Activated effector memory CD4-positive, alpha-beta T cell treated with Interleukin-2 at 50 U/mL for 16 hours (primary cell): ENCODE results near the gene CIAO3.

Experiments
- DNase-seq: peaks from one replicate; pipeline ENCODE4 v3.0.0-alpha.2; 2020

CIAO3 gene

DNA sequence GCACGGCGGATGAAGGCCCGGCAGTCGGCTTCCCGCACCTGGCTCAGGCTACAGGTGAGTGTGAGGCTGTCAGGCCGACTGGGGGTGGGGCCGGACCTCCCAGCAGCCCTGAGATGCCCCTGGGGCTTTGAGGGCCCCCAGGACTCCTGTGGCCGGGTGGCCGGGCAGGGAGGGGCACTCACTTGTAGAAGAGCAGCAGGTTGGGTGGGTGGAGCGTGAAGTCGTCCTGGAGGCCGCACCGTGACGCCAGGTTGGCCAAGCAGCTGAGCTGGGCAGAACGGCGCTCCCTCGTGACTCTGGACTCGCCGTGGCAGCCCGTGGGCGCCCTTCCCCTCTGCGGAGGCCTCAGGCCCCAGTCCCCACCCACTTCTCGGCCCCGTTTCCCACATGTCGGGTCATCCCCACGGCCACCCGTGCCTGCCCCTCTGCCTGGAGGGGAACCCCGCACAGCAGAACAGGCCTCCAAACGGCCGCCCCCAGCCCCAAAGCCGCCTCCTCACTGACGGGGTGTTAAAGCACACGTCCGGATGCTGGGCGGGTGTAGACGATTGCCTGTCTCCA is 34.5 kb upstream of the CIAO3 start:
- DNase-seq: no peak

DNA sequence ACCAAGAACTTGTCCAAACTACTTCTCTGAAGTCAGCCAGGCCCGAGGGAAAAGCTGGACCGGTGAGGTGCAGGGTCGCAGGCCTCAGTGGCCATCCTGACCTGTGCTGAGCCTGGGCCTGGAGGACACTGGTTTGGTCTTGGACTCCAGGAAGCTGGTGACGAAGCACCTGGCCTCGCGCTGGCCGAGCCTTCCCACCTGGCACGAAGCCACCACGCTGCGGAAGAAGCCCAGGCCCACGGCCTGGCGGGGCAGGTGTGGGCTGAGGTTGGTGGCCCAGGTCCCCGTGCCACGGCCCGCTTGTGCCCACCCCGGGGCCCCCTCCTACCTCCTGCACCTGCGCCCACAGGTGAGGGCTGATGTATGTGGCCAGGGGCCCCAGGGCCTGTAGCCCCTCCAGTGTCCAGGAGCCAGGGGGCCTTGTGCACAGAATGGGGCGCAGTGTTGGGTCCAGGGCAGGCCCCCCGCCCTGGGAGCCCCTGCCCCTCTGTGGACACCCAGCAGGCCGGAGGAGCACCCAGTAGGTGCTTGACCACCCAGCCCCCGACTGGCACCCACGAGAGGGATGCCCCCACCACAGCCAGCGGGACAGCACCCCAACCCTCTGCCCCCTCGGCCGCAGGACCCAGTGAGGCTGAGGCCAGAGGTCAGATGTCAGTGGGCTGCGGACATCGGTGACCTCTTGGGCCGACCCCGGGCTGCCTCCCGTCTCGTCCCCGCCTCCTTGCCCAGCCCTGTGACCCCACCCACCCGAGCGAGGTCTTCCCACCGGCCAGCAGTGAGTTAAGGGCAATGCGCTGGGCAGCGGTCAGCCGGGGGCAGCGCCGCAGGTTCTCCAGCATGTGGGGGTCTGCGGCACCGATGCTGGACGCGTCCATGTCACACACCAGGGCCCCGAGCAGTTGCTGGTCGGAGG is 33.5 kb upstream of the CIAO3 start:
- DNase-seq: no peak

DNA sequence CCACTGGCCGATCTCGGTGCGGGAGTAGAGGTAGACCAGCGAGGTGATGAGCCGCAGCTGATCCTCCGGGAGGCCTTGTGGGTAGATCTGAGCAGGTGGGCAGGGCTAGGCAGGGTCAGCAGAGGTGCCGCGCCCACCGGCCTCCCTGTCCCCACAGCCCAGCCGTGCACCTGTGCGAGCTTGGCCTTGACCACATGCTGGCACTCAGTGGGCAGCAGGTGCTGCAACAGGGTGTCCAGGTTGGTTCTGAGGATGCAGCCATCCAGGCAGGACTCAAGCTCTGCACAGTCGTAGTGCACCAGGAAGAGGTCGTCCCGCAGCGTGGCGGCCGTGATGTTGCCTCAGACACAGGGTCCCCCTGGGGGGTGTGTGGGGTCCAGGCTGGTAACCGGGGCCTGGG is 32.2 kb upstream of the CIAO3 start:
- no peak for DNase-seq

GRCh38 chr16:770411-770810 is 29.6 kb upstream of the CIAO3 start:
- no peak for DNase-seq

- DNase-seq: no peak
Observed at GRCh38 chr16:769934-770333, 29.1 kb upstream of the CIAO3 start.

DNA sequence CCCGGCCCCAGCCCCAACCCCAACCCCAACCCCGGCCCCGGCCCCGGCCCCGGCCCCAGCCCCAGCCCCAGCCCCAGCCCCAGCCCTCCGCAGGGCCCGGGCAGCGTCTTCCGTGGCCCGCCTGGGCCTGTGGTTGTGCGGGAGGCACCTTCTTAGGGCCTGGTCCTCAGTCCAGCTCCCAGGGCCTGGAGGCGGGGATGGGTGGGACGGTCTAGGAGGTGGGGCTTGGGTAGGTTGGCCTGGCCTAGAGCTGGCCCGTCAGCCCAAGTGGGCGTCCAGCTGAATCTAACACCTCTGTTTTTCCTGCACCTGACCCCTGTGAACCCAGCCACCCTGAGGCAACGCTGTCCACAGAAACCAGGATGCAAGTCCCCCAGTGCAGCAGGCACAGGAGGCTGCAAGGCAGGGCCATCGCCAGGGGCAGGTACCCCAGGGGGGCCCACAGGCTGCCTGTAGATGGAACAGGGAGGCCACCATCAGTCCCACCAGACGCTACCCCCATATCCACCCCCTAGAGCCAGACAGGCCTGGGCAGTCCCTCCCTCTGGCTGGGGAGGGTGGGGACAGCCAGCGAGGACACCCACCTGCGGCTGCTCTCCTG is 28.5 kb upstream of the CIAO3 start:
- DNase-seq: no peak

DNA sequence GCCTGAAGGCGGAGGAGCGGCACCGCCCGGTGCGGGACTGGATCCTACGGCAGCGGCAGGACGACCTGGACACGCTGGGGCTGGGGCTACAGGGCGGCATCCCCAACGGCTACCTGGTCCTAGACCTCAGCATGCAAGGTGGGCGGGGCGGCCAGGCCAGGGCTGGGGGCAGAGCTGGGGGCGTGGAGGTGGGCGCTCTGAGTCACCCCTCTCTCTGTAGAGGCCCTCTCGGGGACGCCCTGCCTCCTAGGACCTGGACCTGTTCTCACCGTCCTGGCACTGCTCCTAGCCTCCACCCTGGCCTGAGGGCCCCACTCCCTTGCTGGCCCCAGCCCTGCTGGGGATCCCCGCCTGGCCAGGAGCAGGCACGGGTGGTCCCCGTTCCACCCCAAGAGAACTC is 27.6 kb upstream of the CIAO3 start:
- no peak for DNase-seq

- DNase-seq: no peak
Observed at GRCh38 chr16:767743-768235, 27.0 kb upstream of the CIAO3 start.

GRCh38 chr16:766820-767640 is 26.2 kb upstream of the CIAO3 start:
- DNase-seq: no peak

- DNase-seq: no peak
Observed at GRCh38 chr16:766008-766819, 25.4 kb upstream of the CIAO3 start.

- DNase-seq: no peak
Observed at GRCh38 chr16:765488-765865, 24.7 kb upstream of the CIAO3 start.

GRCh38 chr16:764848-765487 is 24.2 kb upstream of the CIAO3 start:
- no peak for DNase-seq

DNA sequence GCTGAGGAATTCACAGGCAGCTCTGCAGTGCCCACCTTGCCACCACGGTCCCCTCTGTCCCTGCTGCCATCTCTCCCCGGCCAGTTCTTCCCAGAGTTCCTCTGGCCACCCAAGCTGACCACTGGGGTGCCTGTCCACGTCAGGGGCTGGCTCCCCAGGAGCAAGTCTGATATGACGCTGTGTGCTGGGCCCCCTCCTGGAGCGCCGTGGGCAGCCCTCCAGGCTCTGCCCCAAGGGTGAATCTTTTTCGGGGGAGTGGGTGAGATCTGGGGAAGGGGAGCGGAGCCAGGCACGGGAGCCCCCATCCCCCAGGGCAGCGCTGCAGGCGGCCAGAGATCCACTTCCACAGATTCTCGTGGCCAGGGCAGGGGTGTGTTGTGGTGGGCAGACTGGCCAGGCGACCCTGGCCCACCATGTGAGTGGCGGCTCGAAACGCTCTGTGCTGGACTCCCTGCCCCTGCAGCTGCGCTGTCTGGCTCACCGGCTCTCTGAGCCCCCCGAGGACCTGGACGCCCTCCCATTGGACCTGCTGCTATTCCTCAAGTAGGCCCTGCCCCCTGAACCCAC is 23.5 kb upstream of the CIAO3 start:
- no peak for DNase-seq

- no peak for DNase-seq
Observed at GRCh38 chr16:763369-764183, 22.8 kb upstream of the CIAO3 start.

GRCh38 chr16:762595-763268 is 21.9 kb upstream of the CIAO3 start:
- DNase-seq: no peak

- DNase-seq: no peak
Observed at GRCh38 chr16:761625-762513, 21.1 kb upstream of the CIAO3 start.

GRCh38 chr16:760545-761343 is 19.9 kb upstream of the CIAO3 start, which contains the start of gene MSLN:
Gene MSLN, plus strand, starts transcription at chr16:760734. Its CDS starts 1,947 bp downstream, at chr16:762681.
- no peak for DNase-seq

- DNase-seq: no peak
Observed at GRCh38 chr16:760065-760464, 19.3 kb upstream of the CIAO3 start.
